T follicular helper cell (primary cell): ENCODE data around the gene TENM4.

Experiments
- DNase-seq: peaks from one replicate; pipeline ENCODE4 v3.0.0-alpha.2; 2020; ENCODE audit warnings: low read depth

The TENM4 gene

DNA sequence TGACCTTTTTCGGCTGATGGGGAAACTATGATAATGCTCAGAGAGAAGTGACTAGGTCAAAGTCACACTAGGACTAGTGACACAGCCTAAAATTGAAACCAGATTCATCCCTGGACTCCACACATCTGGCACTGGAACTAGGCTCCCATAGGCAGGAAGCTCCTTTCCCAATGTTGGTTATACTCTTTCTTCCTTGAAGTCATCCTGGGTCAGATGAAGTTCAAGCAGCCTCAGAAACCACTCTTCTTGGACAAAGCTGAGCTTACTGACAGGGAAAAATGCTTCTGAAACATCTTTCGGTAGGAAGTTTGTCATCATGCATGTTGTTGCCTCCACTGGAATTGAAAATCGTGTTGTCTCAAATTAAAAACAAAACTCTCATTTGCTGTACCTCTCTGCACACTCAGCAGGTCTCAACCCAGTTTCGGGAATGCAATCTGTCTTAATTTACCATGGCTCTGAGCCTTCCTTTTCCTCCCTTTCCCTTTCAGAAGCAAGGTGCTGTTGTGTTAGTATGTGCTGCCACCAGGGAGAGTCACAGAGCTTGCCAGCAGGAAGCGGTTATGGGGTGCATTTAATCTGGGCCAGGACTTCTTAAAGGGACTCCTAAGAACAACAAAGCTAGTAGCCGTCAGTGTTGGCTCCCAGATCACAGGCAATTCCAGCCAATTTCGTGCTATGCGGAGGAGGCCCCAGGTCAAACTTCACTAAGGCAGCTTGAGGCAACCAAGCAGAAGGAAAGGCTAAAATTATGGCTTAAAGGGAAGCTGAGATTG, 384.8 kb downstream of the TENM4 start:
- DNase-seq: no peak

DNA sequence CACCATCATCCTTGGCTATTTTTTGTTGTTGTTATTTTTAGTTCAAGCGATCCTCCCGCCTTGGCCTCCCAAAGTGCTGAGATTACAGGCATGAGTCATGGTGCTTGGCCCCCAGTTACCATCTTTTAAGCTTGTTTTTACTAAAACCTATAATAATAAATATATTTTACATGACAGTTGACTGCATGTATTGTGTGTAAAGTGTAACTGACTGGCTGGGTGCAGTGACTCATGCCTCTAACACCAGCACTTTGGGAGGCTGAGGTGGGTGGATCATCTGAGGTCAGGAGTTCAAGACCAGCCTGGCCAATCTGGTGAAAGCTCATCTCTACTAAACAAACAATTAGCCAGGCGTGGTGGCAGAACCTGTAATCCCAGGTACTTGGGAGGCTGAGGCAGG, 386.2 kb downstream of the TENM4 start:
- DNase-seq: no peak

GRCh38 chr11:79052544-79052943, 388.3 kb downstream of the TENM4 start:
- no peak for DNase-seq

DNA sequence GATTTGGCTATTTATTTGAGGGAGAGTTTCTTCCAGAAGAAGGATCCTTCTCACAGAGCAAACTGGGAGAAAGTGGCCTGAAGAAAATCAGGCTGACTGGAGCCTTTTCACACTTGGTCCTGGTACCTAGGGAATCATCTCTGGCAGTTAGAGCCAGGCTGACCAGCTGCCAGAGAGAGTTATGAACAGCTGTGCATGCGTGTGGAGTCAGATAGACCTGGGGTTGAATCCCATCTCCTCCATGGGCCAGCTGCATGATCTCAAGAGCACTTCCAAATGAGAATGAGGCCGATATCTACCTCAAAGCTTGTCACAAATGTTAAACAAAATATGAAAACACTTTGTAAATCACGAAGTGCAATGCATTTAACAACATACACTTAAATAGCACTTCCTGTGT, 390.0 kb downstream of the TENM4 start:
- DNase-seq: no peak

DNA sequence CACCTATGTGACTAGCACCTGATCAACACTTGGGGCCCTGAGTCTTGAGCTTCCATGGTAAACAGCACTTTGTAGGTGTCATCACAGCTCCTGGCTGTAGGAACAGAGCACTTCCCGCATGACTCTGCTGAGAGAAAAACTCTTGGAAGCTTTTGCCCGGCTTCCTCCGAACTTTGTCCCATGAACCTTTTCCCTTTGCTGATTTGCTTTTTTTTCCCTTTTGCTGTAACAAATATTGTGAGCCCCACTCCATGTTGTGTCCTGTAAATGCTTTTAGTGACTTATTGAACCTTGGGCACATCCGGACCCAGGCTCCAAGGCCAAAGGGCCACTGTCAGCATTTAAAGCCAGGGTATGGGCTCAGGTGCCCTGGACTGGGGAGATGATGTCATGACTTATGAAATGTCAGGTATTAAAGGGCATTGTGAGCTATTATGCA, 391.1 kb downstream of the TENM4 start:
- DNase-seq: no peak

DNA sequence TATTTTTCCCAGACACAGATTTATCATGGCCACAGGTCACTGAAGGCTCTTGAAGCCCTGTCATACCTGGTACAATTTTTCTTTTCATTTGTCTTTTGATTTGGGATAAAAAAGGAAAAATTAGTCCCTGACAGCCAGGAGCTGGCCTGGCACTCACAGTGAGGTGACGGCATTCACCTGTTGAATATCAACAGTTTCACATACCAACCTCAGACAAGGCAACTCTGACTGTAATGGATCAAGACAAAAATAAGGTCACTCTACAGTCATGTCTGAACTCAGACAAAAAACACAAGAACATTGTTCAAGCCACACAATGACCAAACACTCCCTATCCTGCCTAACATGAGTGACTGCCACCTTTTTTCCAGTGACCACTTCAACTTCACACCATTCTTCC, 392.9 kb downstream of the TENM4 start:
- no peak for DNase-seq

DNA sequence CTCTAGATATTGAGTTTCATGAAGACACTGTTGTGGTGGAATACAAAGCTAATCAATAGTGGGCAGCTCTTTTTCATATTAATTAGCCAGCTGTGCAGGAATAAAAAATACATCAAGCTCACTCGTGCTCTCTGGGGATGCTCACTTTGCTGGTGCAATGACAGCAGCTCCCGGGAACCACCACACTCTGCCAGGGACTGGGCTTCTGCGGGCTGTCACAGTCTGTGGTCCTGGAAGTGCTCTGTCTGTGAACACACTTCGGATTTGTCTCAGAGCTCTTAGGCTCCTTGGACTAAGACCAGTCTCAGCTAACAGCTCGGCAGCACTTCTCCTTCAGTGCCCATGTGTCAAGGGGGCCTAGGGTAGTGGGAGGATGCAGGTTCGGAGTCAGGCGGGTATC, 393.5 kb downstream of the TENM4 start:
- DNase-seq: no peak

- DNase-seq: no peak
Measured at GRCh38 chr11:79046366-79046765, 394.5 kb downstream of the TENM4 start.

GRCh38 chr11:79045800-79046304, 395.0 kb downstream of the TENM4 start:
- DNase-seq: no peak

- no peak for DNase-seq
Measured at GRCh38 chr11:79045018-79045799, 395.6 kb downstream of the TENM4 start.

- DNase-seq: no peak
Measured at GRCh38 chr11:79044201-79044600, 396.6 kb downstream of the TENM4 start.

- DNase-seq: no peak
Measured at GRCh38 chr11:79043726-79044125, 397.1 kb downstream of the TENM4 start.

GRCh38 chr11:79042824-79043223, 398.0 kb downstream of the TENM4 start:
- DNase-seq: no peak

DNA sequence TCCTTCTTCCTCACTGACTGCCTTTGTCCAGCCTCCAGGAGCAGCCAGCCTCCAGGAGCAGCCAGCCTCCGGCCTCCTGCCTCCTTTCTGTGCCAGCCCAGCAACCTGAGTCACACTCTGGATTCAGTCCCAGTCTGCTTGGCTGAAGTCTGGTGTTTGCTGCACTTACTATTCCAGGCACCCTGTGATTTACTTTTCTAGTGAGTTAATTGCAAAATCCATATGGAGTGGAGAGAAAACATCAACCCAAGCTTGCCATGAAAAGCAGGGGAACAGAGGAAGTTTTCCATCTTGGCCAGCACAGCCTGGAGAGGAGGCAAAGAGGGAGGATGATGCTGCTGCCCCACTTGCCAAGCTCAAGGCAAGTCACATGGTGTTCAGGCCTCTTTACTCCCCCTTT, 400.5 kb downstream of the TENM4 start:
- no peak for DNase-seq

GRCh38 chr11:79039122-79039521, 401.7 kb downstream of the TENM4 start:
- DNase-seq: no peak

GRCh38 chr11:79035881-79036280, 404.9 kb downstream of the TENM4 start:
- DNase-seq: no peak

DNA sequence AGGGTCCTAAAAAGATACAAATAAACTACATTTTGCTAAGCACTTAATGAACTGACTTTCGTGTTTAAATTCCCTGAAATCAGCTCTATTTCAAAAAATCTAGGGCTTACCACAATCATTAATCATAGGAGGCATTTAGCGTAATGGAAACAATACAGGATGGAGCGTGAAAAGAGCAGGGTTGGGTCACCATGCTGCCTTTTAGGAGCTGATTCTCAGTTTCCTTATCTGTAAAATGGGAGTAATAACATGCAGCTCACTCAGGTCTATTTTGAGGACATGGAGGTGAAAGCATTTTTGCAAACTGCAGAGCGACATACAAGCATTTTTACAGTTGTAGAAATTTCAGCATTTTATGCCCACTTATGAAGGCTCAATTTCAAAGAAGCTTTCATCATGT, 407.0 kb downstream of the TENM4 start:
- no peak for DNase-seq

- DNase-seq: no peak
Measured at GRCh38 chr11:79030448-79030847, 410.4 kb downstream of the TENM4 start.

GRCh38 chr11:79028225-79028624, 412.6 kb downstream of the TENM4 start:
- DNase-seq: no peak

DNA sequence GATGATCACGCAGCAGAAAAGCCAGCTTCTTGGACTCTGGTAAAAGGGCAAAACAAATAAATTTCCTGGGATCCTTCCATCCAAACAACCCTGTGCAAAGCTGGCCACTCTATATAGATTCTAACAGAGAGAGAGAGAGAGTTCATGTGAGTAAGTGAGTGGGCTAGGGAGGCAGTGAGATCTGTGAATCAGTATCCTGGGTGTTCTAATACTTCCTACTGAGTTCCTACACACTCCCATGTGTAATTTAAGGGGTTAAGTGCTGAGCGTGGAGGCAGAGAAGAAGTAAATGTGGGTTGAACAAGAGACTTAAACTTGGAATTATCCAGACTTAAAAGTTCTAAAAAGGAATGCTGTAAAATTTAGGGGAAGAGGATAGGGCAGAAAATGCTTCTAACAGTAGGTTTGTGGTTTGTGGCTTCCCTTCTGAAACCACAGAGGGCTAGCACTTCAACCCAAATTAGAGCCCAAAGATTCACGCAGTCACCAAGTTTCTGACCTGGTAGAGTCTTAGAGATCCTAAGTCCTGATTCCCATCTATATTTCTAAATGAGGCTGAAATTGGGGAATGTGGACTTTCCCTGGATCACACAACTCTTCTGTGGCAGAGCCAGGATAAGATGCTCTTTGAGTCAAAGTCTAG, 413.9 kb downstream of the TENM4 start:
- DNase-seq: no peak

DNA sequence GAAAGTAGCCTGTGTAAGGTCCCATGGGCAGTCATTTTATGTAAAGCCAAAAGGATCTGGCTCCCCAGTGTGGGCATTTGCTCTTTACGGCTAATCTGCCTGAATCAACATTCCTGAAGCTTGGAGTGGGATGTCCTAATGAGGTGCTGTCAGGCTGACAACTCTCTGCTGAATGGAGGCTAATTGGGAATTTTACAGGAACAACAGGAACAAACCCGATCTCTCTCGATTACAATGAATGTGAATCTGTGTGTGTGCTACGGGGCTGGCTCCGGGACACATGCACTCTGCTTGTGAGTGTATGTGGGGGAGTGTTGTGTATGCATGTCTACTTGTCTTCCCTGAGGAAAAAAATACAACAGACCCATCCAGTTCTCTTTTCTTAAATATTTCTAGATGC, 415.2 kb downstream of the TENM4 start:
- no peak for DNase-seq

GRCh38 chr11:79025097-79025496, 415.7 kb downstream of the TENM4 start:
- no peak for DNase-seq

DNA sequence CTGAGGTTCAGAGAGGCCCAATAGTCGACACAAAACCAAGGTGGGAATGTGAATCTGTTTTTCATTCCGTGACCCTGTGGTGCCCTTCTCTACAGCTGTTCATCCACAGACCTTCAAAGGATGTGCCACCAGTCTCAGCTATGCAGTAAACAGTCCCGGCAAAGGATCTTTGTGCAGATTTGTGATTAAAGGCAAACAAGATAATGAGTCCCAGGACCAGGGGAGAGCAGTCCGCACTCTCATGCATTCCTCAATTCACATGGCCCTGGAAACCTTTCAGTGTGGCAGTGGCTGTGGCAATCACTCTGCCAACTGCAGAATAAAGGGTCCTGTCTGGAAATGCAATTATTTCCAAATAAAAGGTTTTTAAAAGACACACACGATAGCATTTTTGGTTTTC, 418.6 kb downstream of the TENM4 start:
- no peak for DNase-seq
